ENCODE measurements around the gene COX6B2. TPM values are rescaled to one million over a fixed set of nuclear protein-coding genes. Genes with fewer than 3 reads are reported as not detected.

COX6B2 gene
- total RNA-seq, 1 experiment from 2014 or later, result 5.6 TPM

DNA sequence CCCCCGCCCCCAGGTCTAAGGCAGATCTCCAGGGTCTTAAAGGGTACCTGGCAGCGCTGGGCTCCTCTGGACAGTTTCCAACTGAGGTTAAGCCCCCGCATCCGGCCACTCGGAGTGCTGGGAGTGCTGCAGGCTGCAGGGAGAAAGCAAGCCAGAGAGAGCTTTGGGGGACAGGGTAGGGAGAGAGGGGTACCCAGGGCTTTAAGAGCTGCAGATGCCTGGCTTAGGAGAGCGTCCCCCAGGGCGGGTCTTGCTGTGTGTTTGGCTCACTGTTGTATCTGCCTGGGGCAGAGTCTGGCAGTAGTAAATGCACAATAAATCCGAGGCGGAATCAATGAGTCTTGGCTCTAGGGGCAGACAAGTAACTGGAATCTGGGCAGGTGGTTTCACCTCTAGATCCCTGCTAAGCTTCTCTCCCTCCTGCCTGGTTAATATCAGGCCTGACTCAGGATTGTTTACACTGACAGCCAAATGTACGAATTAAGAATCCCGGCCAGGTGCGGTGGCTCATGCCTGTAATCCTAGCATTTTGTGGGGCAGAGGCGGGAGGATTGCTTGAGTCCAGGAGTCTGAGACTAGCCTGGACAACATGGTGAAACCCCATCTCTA, 798 bp upstream of the COX6B2 start:
- Histone ChIP-seq H3K4me1 (ENCODE audit: control insufficient read depth, insufficient read depth, low read length) (peaks cover 12% of the 10 kb centered on the region), H3K4me3 (ENCODE audit: low read depth in 2 of 2, low read length in 2 of 2) (no peak overlapping the region), H3K27ac (ENCODE audit: low read length) (no peak overlapping the region), H3K27me3 (ENCODE audit: control insufficient read depth, insufficient read depth, low read length) (no peaks in the 10 kb centered on the region), H3K9me3 (ENCODE audit: control insufficient read depth, insufficient read depth, low read depth, low read length) (no peaks in the 10 kb centered on the region), H3K36me3 (ENCODE audit: control insufficient read depth, insufficient read depth, low read length) (no peaks in the 10 kb centered on the region)
- ChIA-PET CTCF (no interaction called here), POLR2A (no interaction called here)
- no peak for TF ChIP-seq POLR2AphosphoS5 (IDR thresholded peaks at IDR 0.05; ENCODE audit: low read depth, low read length)
- TF ChIP-seq, protein P1, sequence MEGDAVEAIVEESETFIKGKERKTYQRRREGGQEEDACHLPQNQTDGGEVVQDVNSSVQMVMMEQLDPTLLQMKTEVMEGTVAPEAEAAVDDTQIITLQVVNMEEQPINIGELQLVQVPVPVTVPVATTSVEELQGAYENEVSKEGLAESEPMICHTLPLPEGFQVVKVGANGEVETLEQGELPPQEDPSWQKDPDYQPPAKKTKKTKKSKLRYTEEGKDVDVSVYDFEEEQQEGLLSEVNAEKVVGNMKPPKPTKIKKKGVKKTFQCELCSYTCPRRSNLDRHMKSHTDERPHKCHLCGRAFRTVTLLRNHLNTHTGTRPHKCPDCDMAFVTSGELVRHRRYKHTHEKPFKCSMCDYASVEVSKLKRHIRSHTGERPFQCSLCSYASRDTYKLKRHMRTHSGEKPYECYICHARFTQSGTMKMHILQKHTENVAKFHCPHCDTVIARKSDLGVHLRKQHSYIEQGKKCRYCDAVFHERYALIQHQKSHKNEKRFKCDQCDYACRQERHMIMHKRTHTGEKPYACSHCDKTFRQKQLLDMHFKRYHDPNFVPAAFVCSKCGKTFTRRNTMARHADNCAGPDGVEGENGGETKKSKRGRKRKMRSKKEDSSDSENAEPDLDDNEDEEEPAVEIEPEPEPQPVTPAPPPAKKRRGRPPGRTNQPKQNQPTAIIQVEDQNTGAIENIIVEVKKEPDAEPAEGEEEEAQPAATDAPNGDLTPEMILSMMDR (IDR thresholded peaks at IDR 0.05), result no peak
- TF ChIP-seq, protein P2, sequence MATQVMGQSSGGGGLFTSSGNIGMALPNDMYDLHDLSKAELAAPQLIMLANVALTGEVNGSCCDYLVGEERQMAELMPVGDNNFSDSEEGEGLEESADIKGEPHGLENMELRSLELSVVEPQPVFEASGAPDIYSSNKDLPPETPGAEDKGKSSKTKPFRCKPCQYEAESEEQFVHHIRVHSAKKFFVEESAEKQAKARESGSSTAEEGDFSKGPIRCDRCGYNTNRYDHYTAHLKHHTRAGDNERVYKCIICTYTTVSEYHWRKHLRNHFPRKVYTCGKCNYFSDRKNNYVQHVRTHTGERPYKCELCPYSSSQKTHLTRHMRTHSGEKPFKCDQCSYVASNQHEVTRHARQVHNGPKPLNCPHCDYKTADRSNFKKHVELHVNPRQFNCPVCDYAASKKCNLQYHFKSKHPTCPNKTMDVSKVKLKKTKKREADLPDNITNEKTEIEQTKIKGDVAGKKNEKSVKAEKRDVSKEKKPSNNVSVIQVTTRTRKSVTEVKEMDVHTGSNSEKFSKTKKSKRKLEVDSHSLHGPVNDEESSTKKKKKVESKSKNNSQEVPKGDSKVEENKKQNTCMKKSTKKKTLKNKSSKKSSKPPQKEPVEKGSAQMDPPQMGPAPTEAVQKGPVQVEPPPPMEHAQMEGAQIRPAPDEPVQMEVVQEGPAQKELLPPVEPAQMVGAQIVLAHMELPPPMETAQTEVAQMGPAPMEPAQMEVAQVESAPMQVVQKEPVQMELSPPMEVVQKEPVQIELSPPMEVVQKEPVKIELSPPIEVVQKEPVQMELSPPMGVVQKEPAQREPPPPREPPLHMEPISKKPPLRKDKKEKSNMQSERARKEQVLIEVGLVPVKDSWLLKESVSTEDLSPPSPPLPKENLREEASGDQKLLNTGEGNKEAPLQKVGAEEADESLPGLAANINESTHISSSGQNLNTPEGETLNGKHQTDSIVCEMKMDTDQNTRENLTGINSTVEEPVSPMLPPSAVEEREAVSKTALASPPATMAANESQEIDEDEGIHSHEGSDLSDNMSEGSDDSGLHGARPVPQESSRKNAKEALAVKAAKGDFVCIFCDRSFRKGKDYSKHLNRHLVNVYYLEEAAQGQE (IDR thresholded peaks at IDR 0.05; ENCODE audit: insufficient read depth in 1 of 2, low read depth in 2 of 2, low read length in 1 of 2), result no peak
- no peak for TF ChIP-seq TCF7L2 (IDR thresholded peaks at IDR 0.05; ENCODE audit: low read depth, low read length)
- TF ChIP-seq SIN3A (IDR thresholded peaks at IDR 0.05; ENCODE audit: borderline replicate concordance, insufficient read depth, low read depth, low read length), result no peak
- in situ Hi-C loops (cut with HindIII; ENCODE audit: low pct_unique_long_range_greater_than_20kb, low sequenced_read_pairs) (no loop called here), intact Hi-C loops (cut with micrococcal nuclease; ENCODE audit: unreplicated experiment) (no loop called here)
- DNase-seq (ENCODE audit: low read depth, low spot score) (no peak), ATAC-seq (peak; percentile 21)
- no TSS peak for BruUV-seq (replicated peaks)

DNA sequence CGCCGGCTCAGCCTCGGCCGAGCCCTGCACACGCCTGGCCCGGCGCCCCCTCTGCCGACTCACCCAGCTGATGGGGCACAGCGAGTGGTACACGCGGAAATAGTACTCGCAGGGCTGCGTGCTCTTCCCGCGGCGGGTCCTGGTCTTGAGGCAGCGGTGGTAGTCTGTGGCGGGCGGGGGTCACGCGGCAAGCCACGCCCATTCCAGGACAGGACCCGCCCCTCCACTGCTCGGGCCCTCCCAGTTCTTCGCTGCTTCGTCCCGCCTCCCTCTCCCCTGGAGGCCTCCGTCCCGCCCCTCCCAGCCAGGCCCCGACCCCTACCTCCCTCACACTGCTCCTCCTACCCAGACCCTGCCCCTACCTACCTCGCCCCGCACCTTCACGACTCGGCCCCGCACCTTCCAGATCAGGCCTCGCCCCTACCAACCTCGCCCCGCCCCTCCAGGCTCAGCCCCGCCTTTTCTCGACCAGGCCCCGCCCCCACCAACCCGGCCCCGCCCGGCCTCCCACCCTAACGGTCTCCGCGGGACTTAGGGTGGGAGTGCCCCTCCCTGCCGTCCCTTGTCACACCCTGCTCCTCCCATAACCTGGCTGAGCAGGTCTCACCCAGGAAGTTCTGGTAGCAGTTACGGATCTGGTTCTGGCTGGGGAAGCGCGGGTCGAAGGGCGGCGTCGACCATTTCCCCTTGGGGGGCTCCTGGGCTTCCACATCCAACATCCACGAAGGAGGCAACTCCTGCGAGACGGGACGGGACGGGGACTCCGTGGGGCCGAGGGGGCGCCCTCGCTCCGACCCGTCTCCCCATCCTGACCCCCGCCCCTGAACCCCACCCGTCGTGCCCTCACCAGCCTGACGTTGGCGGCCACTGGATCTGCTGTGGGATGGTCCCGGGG, 469 bp downstream of the COX6B2 start:
- intact Hi-C loops (cut with micrococcal nuclease; ENCODE audit: unreplicated experiment) (no loop called here), in situ Hi-C loops (cut with HindIII; ENCODE audit: low pct_unique_long_range_greater_than_20kb, low sequenced_read_pairs) (no loop called here)
- BruUV-seq (replicated peaks), result no TSS peak
- TF ChIP-seq, protein P1 (IDR thresholded peaks at IDR 0.05), result no peak
- TF ChIP-seq, protein P2 (IDR thresholded peaks at IDR 0.05; ENCODE audit: insufficient read depth in 1 of 2, low read depth in 2 of 2, low read length in 1 of 2), result no peak
- no peak for TF ChIP-seq TCF7L2 (IDR thresholded peaks at IDR 0.05; ENCODE audit: low read depth, low read length)
- TF ChIP-seq SIN3A (IDR thresholded peaks at IDR 0.05; ENCODE audit: borderline replicate concordance, insufficient read depth, low read depth, low read length), result 0 out of 2 replicates have a peak, but pooled peaks have one; percentile 39
- TF ChIP-seq POLR2AphosphoS5 (IDR thresholded peaks at IDR 0.05; ENCODE audit: low read depth, low read length), result no peak
- DNase-seq (ENCODE audit: low read depth, low spot score) (no peak), ATAC-seq (peak; percentile 91)
- Histone ChIP-seq H3K36me3 (ENCODE audit: control insufficient read depth, insufficient read depth, low read length) (no peaks in the 10 kb centered on the region), H3K27me3 (ENCODE audit: control insufficient read depth, insufficient read depth, low read length) (no peaks in the 10 kb centered on the region), H3K27ac (ENCODE audit: low read length) (peak overlapping the region; percentile 57), H3K9me3 (ENCODE audit: control insufficient read depth, insufficient read depth, low read depth, low read length) (no peaks in the 10 kb centered on the region), H3K4me3 (ENCODE audit: low read depth in 2 of 2, low read length in 2 of 2) (peak overlapping the region; percentile 55 to 62), H3K4me1 (ENCODE audit: control insufficient read depth, insufficient read depth, low read length) (peaks cover 12% of the 10 kb centered on the region)
- ChIA-PET CTCF (no interaction called here), POLR2A (interaction anchor here (0.6 kb wide), 1 partner anchor 15 kb away, joined by 3 read pairs; no protein-coding TSS in a partner anchor)

Data from Panc1 (cell line).